Glutamatergic neuron (in vitro differentiated cells): ENCODE data around the gene APLN. TPM values are rescaled to one million over a fixed set of nuclear protein-coding genes. Genes with fewer than 3 reads are reported as not detected.

ENCODE experiments used
- DNase-seq: peaks from one replicate; pipeline ENCODE4 v3.0.0; 2022
- H3K27ac Mint-ChIP-seq: one replicate; pipeline ENCODE4 v1.8.0; 2020; ENCODE audit warnings: mild to moderate bottlenecking, mixed read lengths, inconsistent platforms; ENCODE audit not compliant: unreplicated experiment
- H3K27me3 Mint-ChIP-seq: one replicate; pipeline ENCODE4 v1.8.0; 2020; ENCODE audit warnings: mild to moderate bottlenecking, moderate library complexity, mixed read lengths, inconsistent platforms; ENCODE audit not compliant: unreplicated experiment
- H3K36me3 Mint-ChIP-seq: one replicate; pipeline ENCODE4 v1.8.0; 2020; ENCODE audit warnings: mild to moderate bottlenecking, mixed read lengths, inconsistent platforms; ENCODE audit not compliant: unreplicated experiment
- H3K4me1 Mint-ChIP-seq: one replicate; pipeline ENCODE4 v1.8.0; 2020; ENCODE audit warnings: mild to moderate bottlenecking, low read depth, mixed read lengths, inconsistent platforms; ENCODE audit not compliant: unreplicated experiment
- H3K4me3 Mint-ChIP-seq: one replicate; pipeline ENCODE4 v1.8.0; 2020; ENCODE audit warnings: mild to moderate bottlenecking, mixed read lengths, inconsistent platforms; ENCODE audit not compliant: unreplicated experiment
- H3K9me3 Mint-ChIP-seq: one replicate; pipeline ENCODE4 v1.8.0; 2020; ENCODE audit warnings: mild to moderate bottlenecking, moderate library complexity, mixed read lengths, inconsistent platforms; ENCODE audit not compliant: unreplicated experiment
- CTCF ChIP-seq: fragments of 200-600 bp; sonication (generic); IDR thresholded peaks from one replicate; pipeline ENCODE4 v1.5.0; 2021; ENCODE audit not compliant: partially characterized antibody, unreplicated experiment
- total RNA-seq: library from RNA; stranded (reverse); fragmentation: NEBNext Ultra II Directional; extraction: Animal tissue kit (Norgen Biotek cat#: 25700); gene quantifications from one replicate; pipeline ENCODE4 v1.2.1, GENCODE V29; 2021; ENCODE audit not compliant: unreplicated experiment

The APLN gene
- total RNA-seq, 1 donor from 2014 or later = not detected

DNA sequence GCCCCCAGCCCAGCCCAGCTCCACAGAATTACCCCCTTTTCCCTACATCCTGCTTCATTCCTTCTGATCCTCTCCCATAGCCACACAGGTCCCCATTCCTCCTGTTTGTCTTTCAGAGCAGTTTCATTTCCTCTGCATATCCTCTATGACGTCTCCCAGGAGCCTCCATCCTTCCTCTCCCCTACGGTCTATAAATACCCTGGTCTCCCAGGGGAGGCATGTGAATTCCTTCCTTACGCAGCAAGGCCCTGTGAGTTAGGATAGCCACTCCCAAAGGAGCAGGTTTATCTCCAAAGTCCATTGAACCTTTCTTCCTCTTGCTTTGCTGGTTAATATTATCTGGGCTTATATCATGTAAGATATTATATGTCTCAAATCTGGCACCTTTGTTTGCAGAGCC is 8.4 kb upstream of the APLN start:
- Mint-ChIP-seq H3K36me3 (no peaks in the 10 kb centered on the region), H3K27ac (no peak overlapping the region), H3K27me3 (peaks cover 4% of the 10 kb centered on the region), H3K9me3 (peaks cover 1% of the 10 kb centered on the region), H3K4me3 (no peak overlapping the region), H3K4me1 (no peaks in the 10 kb centered on the region)
- TF ChIP-seq CTCF = no peak
- DNase-seq = no peak

DNA sequence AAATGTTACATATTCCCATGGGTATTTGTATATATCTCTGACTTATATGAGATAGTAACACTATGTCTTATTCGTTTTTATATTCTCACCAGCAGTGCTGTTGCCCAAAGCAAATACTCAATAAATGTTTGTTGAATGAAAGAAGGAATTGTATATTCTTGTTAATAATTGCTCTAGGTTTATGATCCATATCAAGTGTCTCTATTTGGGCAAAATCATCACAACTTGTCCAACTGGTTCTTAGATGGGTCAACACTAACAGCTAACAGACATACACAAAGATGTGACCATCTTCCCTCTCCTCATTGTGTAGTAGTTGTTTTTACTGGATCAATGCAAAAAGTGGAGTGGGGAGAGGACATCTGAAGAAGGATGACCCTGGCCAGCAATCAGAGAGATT is 6.6 kb upstream of the APLN start:
- Mint-ChIP-seq H3K36me3 (no peaks in the 10 kb centered on the region), H3K27me3 (peaks cover 4% of the 10 kb centered on the region), H3K9me3 (peaks cover under 1% of the 10 kb centered on the region), H3K4me1 (no peaks in the 10 kb centered on the region), H3K27ac (no peak overlapping the region), H3K4me3 (no peak overlapping the region)
- TF ChIP-seq CTCF = no peak
- no peak for DNase-seq

DNA sequence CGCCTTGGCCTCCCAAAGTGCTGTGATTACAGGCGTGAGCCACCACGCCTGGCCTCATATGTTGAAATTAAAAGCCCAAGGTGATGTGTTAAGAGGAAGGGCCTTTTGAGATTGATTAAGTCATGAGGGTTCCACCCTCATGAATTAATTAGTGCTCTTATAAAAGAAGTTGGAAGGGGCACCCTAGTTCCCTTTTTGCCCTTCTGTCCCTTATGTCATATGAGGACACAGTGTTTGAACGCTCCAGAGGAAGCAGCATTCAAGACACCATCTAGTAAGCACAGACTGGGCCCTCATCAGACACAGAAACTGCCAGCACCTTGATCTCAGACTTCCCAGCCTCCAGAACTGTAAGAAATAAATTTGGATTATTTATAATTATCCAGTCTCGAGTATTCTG is 5.1 kb upstream of the APLN start:
- H3K36me3 Mint-ChIP-seq = no peaks in the 10 kb centered on the region
- no peaks in the 10 kb centered on the region for H3K27me3 Mint-ChIP-seq
- H3K4me1 Mint-ChIP-seq = no peaks in the 10 kb centered on the region
- H3K4me3 Mint-ChIP-seq = no peak overlapping the region
- H3K9me3 Mint-ChIP-seq = no peaks in the 10 kb centered on the region
- H3K27ac Mint-ChIP-seq = no peak overlapping the region
- no peak for DNase-seq
- no peak for TF ChIP-seq CTCF

DNA sequence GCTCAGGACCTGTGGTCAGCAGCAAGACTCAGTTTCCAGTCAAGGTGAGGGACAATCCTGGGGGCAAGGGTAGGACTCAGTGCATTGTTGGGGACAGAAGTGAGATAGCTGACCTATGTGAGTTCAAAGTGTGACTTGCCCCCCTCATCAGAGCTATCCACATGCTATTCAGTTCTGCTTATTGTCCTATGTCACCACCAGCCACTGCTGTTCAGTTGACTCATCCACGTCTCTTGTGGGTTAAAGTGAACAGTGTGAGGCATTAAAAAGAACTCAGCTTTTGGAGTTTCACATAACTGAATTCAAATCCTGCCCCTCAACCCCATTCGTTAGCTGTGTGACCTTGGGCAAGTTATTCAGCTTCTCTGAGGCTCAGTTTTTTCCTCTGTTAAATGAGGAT is 4.4 kb upstream of the APLN start:
- Mint-ChIP-seq H3K4me3 (no peak overlapping the region), H3K27ac (no peak overlapping the region), H3K36me3 (no peaks in the 10 kb centered on the region), H3K4me1 (no peaks in the 10 kb centered on the region), H3K27me3 (no peaks in the 10 kb centered on the region), H3K9me3 (no peaks in the 10 kb centered on the region)
- no peak for TF ChIP-seq CTCF
- DNase-seq = no peak

DNA sequence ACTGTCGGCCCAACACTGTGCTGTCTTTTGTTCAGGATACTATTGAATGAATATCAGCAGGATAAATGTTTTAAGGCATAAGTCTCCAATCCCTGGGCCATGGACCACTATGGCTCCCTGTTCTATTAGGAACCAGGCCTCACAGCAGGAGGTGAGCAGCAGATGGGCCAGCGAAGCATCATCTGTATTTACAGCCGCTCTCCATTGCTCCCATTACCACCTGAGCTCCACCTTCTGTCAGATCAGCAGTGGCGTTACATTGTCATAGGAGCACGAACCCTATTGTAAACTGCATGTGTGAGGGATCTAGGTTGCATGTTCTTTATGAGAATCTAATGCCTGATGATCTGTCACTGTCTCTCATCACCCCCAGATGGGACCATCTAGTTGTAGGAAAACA is 3.7 kb upstream of the APLN start:
- H3K9me3 Mint-ChIP-seq = no peaks in the 10 kb centered on the region
- H3K36me3 Mint-ChIP-seq = no peaks in the 10 kb centered on the region
- H3K4me1 Mint-ChIP-seq = no peaks in the 10 kb centered on the region
- H3K27me3 Mint-ChIP-seq = no peaks in the 10 kb centered on the region
- TF ChIP-seq CTCF = no peak
- no peak overlapping the region for H3K27ac Mint-ChIP-seq
- no peak for DNase-seq
- no peak overlapping the region for H3K4me3 Mint-ChIP-seq
